H9 (cell line): ENCODE results near the gene CLMN. TPM values are rescaled to one million over a fixed set of nuclear protein-coding genes. Genes with fewer than 3 reads are reported as not detected.

Source experiments
- DNase-seq: peaks from one replicate; pipeline ENCODE4 v3.0.0-alpha.2; 2017
- H2AFZ ChIP-seq: one replicate; pipeline ENCODE4 v1.6.1; 2013; ENCODE audit warnings: mild to moderate bottlenecking, low read length, control low read depth, moderate library complexity
- H2AK5ac ChIP-seq: 2 replicates; pipeline ENCODE4 v1.6.1; 2013; ENCODE audit warnings: low read length, control low read depth, mixed read lengths; ENCODE audit not compliant: insufficient read length
- H2BK120ac ChIP-seq: one replicate; pipeline ENCODE4 v1.6.1; 2013; ENCODE audit warnings: low read depth, mild to moderate bottlenecking, low read length, control low read depth, inconsistent platforms; ENCODE audit not compliant: poor library complexity, severe bottlenecking
- H2BK12ac ChIP-seq: 2 replicates; pipeline ENCODE4 v1.6.1; 2013; ENCODE audit warnings: low read length, control low read depth, mixed read lengths, low read depth; ENCODE audit not compliant: insufficient read length
- H2BK15ac ChIP-seq: 2 replicates; pipeline ENCODE4 v1.6.1; 2013; ENCODE audit warnings: low read depth, low read length, control low read depth
- H2BK20ac ChIP-seq: one replicate; pipeline ENCODE4 v1.6.1; 2013; ENCODE audit warnings: low read depth, mild to moderate bottlenecking, low read length, control low read depth, inconsistent platforms; ENCODE audit not compliant: poor library complexity, severe bottlenecking
- H2BK5ac ChIP-seq: 2 replicates; pipeline ENCODE4 v1.6.1; 2013; ENCODE audit warnings: low read length, control low read depth, mixed read lengths; ENCODE audit not compliant: insufficient read length
- H3K14ac ChIP-seq: 2 replicates; pipeline ENCODE4 v1.6.1; 2013; ENCODE audit warnings: low read length, control low read depth; ENCODE audit not compliant: insufficient read depth
- H3K18ac ChIP-seq: 2 replicates; pipeline ENCODE4 v1.6.1; 2013; ENCODE audit warnings: low read depth, mild to moderate bottlenecking, mixed read lengths, low read length, control low read depth; ENCODE audit not compliant: insufficient read length
- H3K23ac ChIP-seq: 2 replicates; pipeline ENCODE4 v1.6.1; 2013; ENCODE audit warnings: low read length, control low read depth, mixed read lengths, low read depth; ENCODE audit not compliant: insufficient read length
- H3K23me2 ChIP-seq: 2 replicates; pipeline ENCODE4 v1.6.1; 2013; ENCODE audit warnings: low read depth, mild to moderate bottlenecking, mixed read lengths, low read length, control low read depth; ENCODE audit not compliant: insufficient read length, poor library complexity, severe bottlenecking
- H3K27ac ChIP-seq: 2 replicates; pipeline ENCODE4 v1.5.1; 2013; ENCODE audit warnings: low read length, control low read depth, mixed read lengths, low read depth; ENCODE audit not compliant: insufficient read length
- H3K27me3 ChIP-seq: 2 replicates; pipeline ENCODE4 v1.6.1; 2013; ENCODE audit warnings: low read length, control low read depth, inconsistent platforms; ENCODE audit not compliant: insufficient read depth
- H3K4ac ChIP-seq: 2 replicates; pipeline ENCODE4 v1.6.1; 2013; ENCODE audit warnings: low read depth, mild to moderate bottlenecking, control low read depth, inconsistent platforms, low read length, moderate library complexity
- H3K4me1 ChIP-seq: 2 replicates; pipeline ENCODE4 v1.6.1; 2013; ENCODE audit warnings: low read length, control low read depth, inconsistent platforms; ENCODE audit not compliant: insufficient read depth
- H3K4me2 ChIP-seq: 2 replicates; pipeline ENCODE4 v1.6.1; 2013; ENCODE audit warnings: low read length, control low read depth, mixed read lengths; ENCODE audit not compliant: insufficient read length, insufficient read depth
- H3K56ac ChIP-seq: 2 replicates; pipeline ENCODE4 v1.6.1; 2013; ENCODE audit warnings: low read depth, mild to moderate bottlenecking, mixed read lengths, low read length, control low read depth; ENCODE audit not compliant: insufficient read length
- H3K79me1 ChIP-seq: 2 replicates; pipeline ENCODE4 v1.6.1; 2013; ENCODE audit warnings: low read depth, mild to moderate bottlenecking, moderate library complexity, low read length, control low read depth, inconsistent platforms; ENCODE audit not compliant: insufficient read depth, poor library complexity, severe bottlenecking
- H3K79me2 ChIP-seq: 2 replicates; pipeline ENCODE4 v1.6.1; 2013; ENCODE audit warnings: low read length, control low read depth, inconsistent platforms; ENCODE audit not compliant: insufficient read depth
- H3K9ac ChIP-seq: 2 replicates; pipeline ENCODE4 v1.6.1; 2013; ENCODE audit warnings: low read length, control low read depth, mixed read lengths; ENCODE audit not compliant: insufficient read length; ENCODE audit errors: extremely low read depth
- H3K9me3 ChIP-seq: one replicate; pipeline ENCODE4 v1.6.1; 2013; ENCODE audit warnings: low read depth, low read length, inconsistent platforms; ENCODE audit not compliant: control insufficient read depth
- H3T11ph ChIP-seq: one replicate; pipeline ENCODE4 v1.6.1; 2013; ENCODE audit warnings: mild to moderate bottlenecking, low read length, control low read depth, inconsistent platforms
- H4K20me1 ChIP-seq: one replicate; pipeline ENCODE4 v1.6.1; 2013; ENCODE audit not compliant: control insufficient read depth, insufficient read length, insufficient read depth
- H4K5ac ChIP-seq: 2 replicates; pipeline ENCODE4 v1.6.1; 2013; ENCODE audit warnings: low read depth, mild to moderate bottlenecking, mixed read lengths, low read length, control low read depth; ENCODE audit not compliant: insufficient read length
- H4K8ac ChIP-seq: replicated peaks from 2 replicates; pipeline ENCODE4 v1.6.1; 2013; ENCODE audit warnings: low read length, control low read depth, mixed read lengths, low read depth; ENCODE audit not compliant: insufficient read length
- H4K91ac ChIP-seq: 2 replicates; pipeline ENCODE4 v1.6.1; 2013; ENCODE audit warnings: low read depth, mild to moderate bottlenecking, moderate library complexity, mixed read lengths, low read length, control low read depth; ENCODE audit not compliant: insufficient read length
- H3K27ac Mint-ChIP-seq, 3 experiments: 2 replicates in 2 of 3; 3 replicates in 1 of 3; pipeline ENCODE4 v1.8.0; 2020 to 2021; ENCODE audit warnings: mixed read lengths in 3 of 3, mild to moderate bottlenecking in 1 of 3, moderate library complexity in 1 of 3
- H3K27me3 Mint-ChIP-seq: 2 replicates; pipeline ENCODE4 v1.8.0; 2021; ENCODE audit warnings: low read depth, mild to moderate bottlenecking, moderate library complexity, mixed read lengths
- H3K36me3 Mint-ChIP-seq, 3 experiments: 2 replicates in 2 of 3; 3 replicates in 1 of 3; pipeline ENCODE4 v1.8.0; 2020 to 2021; ENCODE audit warnings: low read depth in 3 of 3, mixed read lengths in 3 of 3; ENCODE audit not compliant: insufficient read depth in 1 of 3
- H3K4me1 Mint-ChIP-seq, 2 experiments: 2 replicates each; pipeline ENCODE4 v1.8.0; 2020; ENCODE audit warnings: mixed read lengths in 2 of 2
- H3K4me3 Mint-ChIP-seq, 2 experiments: 2 replicates in 1 of 2; 3 replicates in 1 of 2; pipeline ENCODE4 v1.8.0; 2020 to 2021; ENCODE audit warnings: mild to moderate bottlenecking in 2 of 2, mixed read lengths in 2 of 2, moderate library complexity in 1 of 2
- H3K9me3 Mint-ChIP-seq, 2 experiments: 2 replicates in 1 of 2; 3 replicates in 1 of 2; pipeline ENCODE4 v1.8.0; 2020; ENCODE audit warnings: mild to moderate bottlenecking in 2 of 2, mixed read lengths in 2 of 2, moderate library complexity in 1 of 2
- CTCF ChIP-seq: fragments of 200-600 bp; sonication (generic); conservative IDR thresholded peaks from 3 replicates; pipeline ENCODE4 v1.8.0; 2021; ENCODE audit warnings: antibody characterized with exemption, mild to moderate bottlenecking
- WGBS: extraction: QIAGEN DNeasy Blood & Tissue Kit; methylation state at CpG from one replicate; pipeline ENCODE4 v1.1.7; 2013; ENCODE audit warnings: missing lambda C conversion rate, low lambda C conversion rate, mixed read lengths; ENCODE audit not compliant: insufficient read length; ENCODE audit errors: extremely low coverage; 5-methylcytosine and 5-hydroxymethylcytosine counted together
- total RNA-seq: library from RNA; stranded (reverse); gene quantifications from 2 replicates; pipeline ENCODE4 v1.2.1, GENCODE V29; 2021

The CLMN gene
- total RNA-seq, 1 experiment from 2014 or later, result 7.6 TPM

- H2AFZ ChIP-seq, result no peak overlapping the region
- no peak overlapping the region for H2AK5ac ChIP-seq
- H4K8ac ChIP-seq, result no peak overlapping the region
- H2BK5ac ChIP-seq, result no peak overlapping the region
- H3K9me3 ChIP-seq, result no peaks in the 10 kb centered on the region
- H3K23ac ChIP-seq, result no peak overlapping the region
- no peaks in the 10 kb centered on the region for H3K27me3 ChIP-seq
- no peaks in the 10 kb centered on the region for H3K79me1 ChIP-seq
- no peak for DNase-seq
- no peak overlapping the region for H3K9ac ChIP-seq
- Mint-ChIP-seq H3K36me3 (peaks cover 4 to 17% (median 5%) of the 10 kb centered on the region in 3 experiments; a peak in 5 of 7 replicates), H3K27ac (no peak overlapping the region; a peak in 1 of 7 replicates), H3K4me1 (peaks cover 16 to 17% of the 10 kb centered on the region in 2 experiments), H3K4me3 (no peak overlapping the region), H3K27me3 (peaks cover 4% of the 10 kb centered on the region), H3K9me3 (peaks cover 10 to 17% of the 10 kb centered on the region in 2 experiments; a peak in 4 of 5 replicates)
- H4K20me1 ChIP-seq, result no peaks in the 10 kb centered on the region
- no peak overlapping the region for H3K27ac ChIP-seq
- no peak overlapping the region for H3K56ac ChIP-seq
- no peak overlapping the region for H3T11ph ChIP-seq
- no peak overlapping the region for H2BK15ac ChIP-seq
- H4K91ac ChIP-seq, result no peak overlapping the region
- no peak overlapping the region for H4K5ac ChIP-seq
- H2BK120ac ChIP-seq, result no peak overlapping the region
- no peaks in the 10 kb centered on the region; the same call in 1 of the 2 replicates for H3K4me1 ChIP-seq
- no CpG with 5 or more reads among the region's 2 CpGs for WGBS
- no peak overlapping the region for H3K14ac ChIP-seq
- no peak overlapping the region for H2BK12ac ChIP-seq
- TF ChIP-seq CTCF, result no peak
- H3K18ac ChIP-seq, result no peak overlapping the region
- H3K23me2 ChIP-seq, result no peaks in the 10 kb centered on the region
- no peak overlapping the region for H3K4ac ChIP-seq
- H3K79me2 ChIP-seq, result no peaks in the 10 kb centered on the region
- no peak overlapping the region for H2BK20ac ChIP-seq
- no peak overlapping the region for H3K4me2 ChIP-seq
Measured at GRCh38 chr14:95184413-95184790, 135.3 kb downstream of the CLMN start.
